ENCODE measurements around the gene TMEM201. TPM values are rescaled to one million over a fixed set of nuclear protein-coding genes. Genes with fewer than 3 reads are reported as not detected.

Gene TMEM201
- total and polyA plus RNA-seq, 2 of the 8 experiments (the other 6 are each of a cell fraction or from before 2014, with no cell fraction given) = 8.2 to 27.1 TPM

DNA sequence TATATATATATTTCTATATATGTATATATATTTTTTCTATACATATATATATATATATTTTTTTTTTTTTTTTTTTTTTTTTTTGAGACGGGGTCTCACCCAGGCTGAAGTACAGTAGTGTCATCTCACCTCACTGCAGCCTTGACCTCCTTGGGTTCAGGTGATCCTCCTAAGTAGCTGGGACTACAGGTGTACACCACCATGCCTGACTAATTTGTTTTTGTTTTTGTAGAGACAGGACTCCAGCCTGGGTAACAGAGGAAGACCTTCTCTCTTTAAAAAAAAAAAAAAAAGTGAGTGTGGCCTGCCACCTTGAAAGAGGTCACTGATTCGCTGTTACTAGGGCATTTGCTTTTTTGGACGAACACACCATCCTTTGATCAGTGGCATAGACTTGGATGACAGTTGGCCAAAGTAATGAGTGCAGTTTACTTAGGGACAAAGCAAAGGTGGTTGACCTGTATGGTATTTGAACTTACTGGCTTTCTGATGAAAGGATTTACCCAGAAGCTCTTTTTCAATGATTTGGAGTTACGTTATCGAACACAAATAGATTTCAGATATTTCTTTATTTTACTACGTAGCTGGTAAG, 38.7 kb upstream of the TMEM201 start:
- peaks cover 11% of the 10 kb centered on the region for H3K79me1 ChIP-seq (ENCODE audit: low read depth, low read length)
- WGBS, 2 experiments (ENCODE audit: extremely low coverage in 1 of 2, insufficient coverage in 1 of 2, insufficient read length in 1 of 2, insufficient replicate concordance in 2 of 2, low coverage in 1 of 2, low lambda C conversion rate in 2 of 2, missing lambda C conversion rate in 1 of 2) = 96% methylated on average over 6 of the region's 6 CpGs; no CpG with 5 or more reads in 1 of the 2 experiments
- CTCF ChIA-PET (ENCODE audit: partially characterized antibody) = interaction anchor here (0.9 to 1.0 kb wide), 2 partner anchors 56 to 66 kb away, joined by 3 read pairs; no protein-coding TSS in a partner anchor

More for the DNA sequence above, 38.7 kb upstream of the TMEM201 start:
- Histone ChIP-seq H4K20me1 (replicated peaks in 1 of 2; ENCODE audit: control insufficient read depth in 1 of 2, insufficient read depth in 2 of 2, low read length in 2 of 2) (peaks cover 11 to 20% of the 10 kb centered on the region in 2 experiments), H3K36me3 (ENCODE audit: control insufficient read depth in 2 of 4, insufficient read depth in 4 of 4, low read length in 3 of 4) (peaks cover 0 to 14% (median 4%) of the 10 kb centered on the region in 4 experiments; a peak in 4 of 8 replicates), H3K18ac (ENCODE audit: extremely low read depth, low read length) (no peak overlapping the region), H3K9me3 (ENCODE audit: insufficient read depth in 2 of 2, low read depth in 1 of 2, low read length in 1 of 2) (no peaks in the 10 kb centered on the region), H3K79me2 (ENCODE audit: control insufficient read depth in 1 of 2, insufficient read depth in 2 of 2, low read length in 2 of 2) (peaks cover 15 to 70% of the 10 kb centered on the region in 2 experiments; a peak in 3 of 4 replicates), H3K27me3 (replicated peaks in 1 of 4; ENCODE audit: control insufficient read depth in 3 of 4, extremely low read depth in 1 of 4, insufficient read depth in 3 of 4, low read length in 3 of 4) (no peaks in the 10 kb centered on the region), H2BK12ac (ENCODE audit: low read depth, low read length) (no peak overlapping the region), H4K5ac (ENCODE audit: insufficient read length, low read depth, low read length) (no peak overlapping the region), H3K14ac (ENCODE audit: insufficient read length) (no peak overlapping the region), H3K4me3 (ENCODE audit: extremely low read depth in 1 of 4, insufficient read depth in 2 of 4, low read depth in 3 of 4, low read length in 4 of 4) (no peak overlapping the region), H3K27ac (ENCODE audit: low read depth, low read length) (no peak overlapping the region), H2BK5ac (ENCODE audit: low read depth, low read length) (no peak overlapping the region), H3K23ac (ENCODE audit: insufficient read length) (no peak overlapping the region), H2BK120ac (replicated peaks; ENCODE audit: low read depth, low read length) (no peak overlapping the region), H2BK20ac (ENCODE audit: low read length) (no peak overlapping the region), H3K56ac (replicated peaks; ENCODE audit: insufficient read length, low read depth, low read length) (no peak overlapping the region), H3K4ac (replicated peaks; ENCODE audit: insufficient read length, low read depth, low read length) (no peak overlapping the region), H2AK5ac (ENCODE audit: low read depth, low read length) (no peak overlapping the region), H3K23me2 (ENCODE audit: low read depth, low read length) (no peaks in the 10 kb centered on the region; the same call in 1 of the 2 replicates), H3K4me2 (ENCODE audit: insufficient read depth in 1 of 2, low read depth in 2 of 2, low read length in 2 of 2) (no peak overlapping the region), H2BK15ac (ENCODE audit: low read length) (no peak overlapping the region), H2AFZ (ENCODE audit: low read length) (no peak overlapping the region), H4K8ac (ENCODE audit: extremely low read depth, insufficient read depth, low read length) (no peak overlapping the region), H3K4me1 (replicated peaks in 1 of 4; ENCODE audit: control insufficient read depth in 3 of 4, insufficient read depth in 4 of 4, low read length in 3 of 4) (no peaks in the 10 kb centered on the region), H3K9ac (replicated peaks in 1 of 4; ENCODE audit: extremely low read depth in 1 of 4, low read depth in 3 of 4, low read length in 3 of 4) (no peak overlapping the region), H4K91ac (replicated peaks; ENCODE audit: insufficient read length, low read length) (no peak overlapping the region)
- no peak for TF ChIP-seq JUN (IDR thresholded peaks at IDR 0.05; ENCODE audit: low read depth, low read length)
- TF ChIP-seq KDM4A (IDR thresholded peaks at IDR 0.05; ENCODE audit: low read depth, low read length, severe bottlenecking) = no peak
- POLR2A ChIA-PET (ENCODE audit: partially characterized antibody) = no interaction called here
- no peak for FAIRE-seq
- no peak for DNase-seq (ENCODE audit: low read depth in 1 of 2, low spot score in 2 of 2)
